GM18499 (cell line): ENCODE data around the gene PSMD3.

Experiments
- ATAC-seq: cut with Tn5 transposase; IDR thresholded peaks from one replicate; pipeline ENCODE4 v1.9.1; 2021; ENCODE audit warnings: moderate number of reproducible peaks; ENCODE audit not compliant: insufficient read depth, unreplicated experiment

Gene PSMD3

GRCh38 chr17:40019140-40019991 lies 38.8 kb downstream of the PSMD3 start:
- no peak for ATAC-seq

- no peak for ATAC-seq
Measured at GRCh38 chr17:40020146-40020545, 39.5 kb downstream of the PSMD3 start.

DNA sequence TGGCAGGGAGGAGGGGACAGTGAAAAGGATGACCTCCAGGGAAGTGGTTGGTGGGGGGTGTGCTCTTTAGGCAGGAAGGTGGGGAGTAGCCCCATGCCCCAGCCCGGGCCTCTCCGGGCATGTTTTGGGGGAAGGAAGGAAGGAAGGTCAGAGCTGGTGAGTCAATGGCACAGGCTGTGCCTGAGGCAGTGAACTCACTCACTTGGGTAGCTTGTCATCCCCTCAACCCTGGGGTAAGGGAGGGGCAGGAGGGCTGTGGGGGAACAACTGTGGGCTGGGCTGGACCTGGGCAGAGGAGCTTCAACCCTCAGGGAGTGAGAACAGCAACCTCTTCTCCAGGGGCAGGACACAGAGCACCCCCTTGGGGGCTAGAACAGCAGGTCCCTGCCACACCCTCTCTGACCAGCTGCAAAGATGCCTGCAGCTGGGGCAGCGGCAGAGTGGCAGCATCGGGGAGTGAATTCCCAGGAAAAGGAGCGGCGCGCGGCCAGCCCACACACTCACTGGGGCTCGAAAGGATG lies 40.9 kb downstream of the PSMD3 start:
- no peak for ATAC-seq

DNA sequence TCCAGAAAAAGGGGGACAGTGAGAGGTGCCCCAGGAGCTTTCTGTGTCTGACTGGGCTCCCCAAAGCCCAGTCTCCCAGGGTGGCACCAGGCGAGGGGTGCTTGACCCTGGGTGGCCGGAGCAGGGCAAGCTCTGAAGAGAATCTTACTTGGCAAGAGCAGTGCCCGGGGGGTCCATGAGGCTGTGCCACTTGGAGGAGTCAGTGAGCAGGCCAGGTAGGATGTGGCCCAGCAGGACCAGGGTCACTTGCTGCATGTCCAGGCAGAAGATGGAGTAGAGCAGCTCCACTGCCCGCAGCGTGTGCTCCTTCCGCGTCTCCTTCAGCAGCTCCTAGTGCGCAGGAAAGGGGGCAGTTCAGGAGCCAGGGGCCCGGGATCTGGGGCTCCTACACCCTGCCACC lies 41.9 kb downstream of the PSMD3 start:
- ATAC-seq: no peak

DNA sequence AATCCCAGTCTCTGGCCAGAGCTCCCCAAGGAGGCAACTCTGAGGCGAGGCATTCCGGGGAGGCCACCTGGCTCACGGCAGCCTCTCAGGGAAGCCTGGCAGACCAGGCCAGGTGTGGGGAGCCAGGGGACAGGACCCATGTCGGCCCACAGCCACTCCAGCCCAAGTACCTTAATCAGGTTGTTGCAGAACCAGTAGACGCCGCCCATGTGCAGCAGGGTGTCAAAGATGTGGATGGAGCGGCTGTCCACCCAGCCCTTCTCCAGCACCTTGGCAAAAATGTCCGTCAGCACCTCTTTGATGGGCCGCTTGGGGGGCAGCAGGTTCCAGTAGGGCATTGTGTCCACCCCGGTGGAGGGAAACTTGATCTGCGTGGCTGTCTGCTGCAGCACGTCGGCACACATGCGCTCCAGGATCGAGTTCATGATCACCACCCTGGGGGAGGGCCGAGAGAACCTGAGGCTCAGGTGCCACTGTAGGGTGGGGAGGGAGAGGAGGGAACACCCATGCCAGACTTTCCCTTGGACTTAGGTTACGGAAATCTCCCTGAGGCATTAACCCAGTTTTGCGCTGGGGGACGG lies 42.4 kb downstream of the PSMD3 start:
- no peak for ATAC-seq

GRCh38 chr17:40023590-40024292 lies 43.1 kb downstream of the PSMD3 start:
- ATAC-seq: no peak

DNA sequence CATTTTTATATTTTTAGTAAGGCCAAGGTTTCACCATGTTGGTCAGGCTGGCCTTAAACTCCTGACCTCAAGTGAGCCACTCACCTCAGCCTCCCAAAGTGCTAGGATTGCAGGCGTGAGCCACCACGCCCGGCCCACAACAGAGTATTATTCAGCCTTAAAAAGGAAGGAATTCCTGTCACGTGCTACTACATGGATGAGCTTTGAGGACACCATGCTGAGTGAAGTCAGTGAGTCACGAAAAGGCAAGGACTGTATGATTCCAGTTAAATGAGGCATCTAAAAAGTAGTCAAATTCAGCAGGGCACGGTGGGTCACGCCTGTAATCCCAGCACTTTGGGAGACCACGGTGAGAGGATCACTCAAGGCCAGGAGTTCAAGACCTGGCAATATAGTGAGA lies 44.3 kb downstream of the PSMD3 start:
- ATAC-seq: no peak

- no peak for ATAC-seq
Measured at GRCh38 chr17:40025559-40025958, 45.0 kb downstream of the PSMD3 start.

DNA sequence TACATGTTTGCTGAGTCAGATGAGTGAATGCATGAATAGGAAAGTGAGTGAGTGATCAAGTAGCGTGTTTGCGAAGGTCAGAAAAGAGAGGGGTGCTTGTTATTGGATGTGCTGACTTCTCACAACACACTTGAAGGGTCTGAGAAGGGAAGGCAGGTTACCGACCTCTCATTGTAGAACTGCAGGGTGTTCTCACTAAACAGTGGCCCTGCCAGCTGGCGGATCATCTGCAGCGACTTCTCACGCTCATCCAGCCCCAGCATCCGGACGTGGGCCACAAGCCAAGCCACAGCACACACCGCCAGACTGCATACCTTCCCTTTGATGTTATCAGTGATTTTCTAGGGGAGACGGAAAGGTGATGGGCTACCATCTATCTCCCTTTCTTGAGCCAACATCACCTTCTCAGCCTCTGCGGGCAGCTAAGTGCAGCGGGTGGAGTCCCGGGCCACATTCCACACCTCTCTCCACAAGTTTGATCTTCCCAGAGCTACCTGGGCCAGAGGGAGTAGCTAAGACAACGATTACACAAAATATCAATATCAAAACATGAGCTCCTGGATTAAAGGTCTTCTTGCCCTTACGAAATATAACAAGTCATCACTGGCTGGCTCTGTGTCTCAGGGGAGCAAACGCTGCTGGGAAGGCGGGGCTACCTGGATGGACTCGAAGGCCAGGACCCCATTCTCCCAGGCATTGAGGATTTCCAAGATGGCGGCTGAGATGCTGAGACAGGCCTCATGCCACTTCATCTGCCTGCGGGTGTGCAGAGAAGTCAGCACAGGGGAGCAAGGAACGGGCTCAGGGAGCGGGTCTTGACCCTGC lies 45.6 kb downstream of the PSMD3 start:
- no peak for ATAC-seq

DNA sequence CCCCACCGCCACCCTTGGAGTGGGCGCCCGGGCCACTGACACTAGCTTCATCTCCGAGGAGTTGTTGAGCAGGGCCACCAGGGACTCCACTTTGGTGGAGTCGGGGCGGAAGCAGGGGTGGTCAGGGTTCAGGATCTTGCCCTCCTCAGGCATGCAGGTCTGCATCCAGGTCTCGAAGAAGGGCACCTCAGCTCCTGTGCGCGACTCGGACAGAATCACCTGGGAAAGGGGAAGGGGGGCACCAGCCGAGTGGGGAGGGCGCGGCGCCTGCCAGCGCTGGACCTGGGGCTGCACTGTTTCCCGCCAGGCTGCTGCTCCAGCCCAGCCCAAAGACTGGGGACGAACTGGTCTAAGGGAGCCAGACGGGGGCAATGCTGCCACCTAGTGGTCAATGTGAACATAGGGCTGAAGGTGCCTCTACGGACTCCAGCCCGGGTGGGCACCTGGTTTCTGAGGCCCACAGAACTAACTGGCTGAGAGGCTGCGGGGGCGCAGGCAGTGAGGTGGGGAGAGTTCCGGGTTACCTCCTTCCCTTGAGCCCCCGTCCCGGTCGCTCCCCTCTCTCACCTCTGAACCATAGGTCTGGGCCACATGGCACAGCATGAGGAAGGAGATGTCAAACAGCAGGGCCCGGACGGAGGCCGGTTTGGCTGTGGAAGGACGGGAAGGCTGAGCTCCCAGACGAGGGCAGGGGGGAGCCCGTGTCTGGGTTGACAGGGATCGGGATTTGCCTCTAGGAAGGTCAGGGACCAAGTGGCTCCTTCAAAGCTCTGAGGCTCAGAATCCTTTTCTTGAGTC lies 46.4 kb downstream of the PSMD3 start:
- ATAC-seq: no peak

DNA sequence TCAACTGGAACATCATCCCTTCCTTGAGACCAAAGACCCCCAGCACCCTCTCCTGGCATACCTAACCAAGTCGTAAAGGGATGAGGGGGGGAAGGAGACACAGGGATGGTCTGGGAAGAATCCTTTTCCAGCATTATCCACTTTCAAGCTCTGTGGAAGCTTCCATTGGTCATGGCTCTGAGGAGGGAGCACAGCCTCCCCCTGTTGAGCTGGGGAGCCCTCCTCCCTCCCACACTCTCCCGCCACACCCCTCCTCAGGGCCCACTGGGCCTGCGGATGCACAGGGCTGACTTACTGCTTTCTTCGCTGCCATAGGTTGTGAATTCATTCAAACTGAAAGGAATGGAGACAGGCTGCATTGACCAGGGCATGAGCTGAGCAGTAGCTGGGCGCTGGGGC lies 47.0 kb downstream of the PSMD3 start:
- no peak for ATAC-seq

DNA sequence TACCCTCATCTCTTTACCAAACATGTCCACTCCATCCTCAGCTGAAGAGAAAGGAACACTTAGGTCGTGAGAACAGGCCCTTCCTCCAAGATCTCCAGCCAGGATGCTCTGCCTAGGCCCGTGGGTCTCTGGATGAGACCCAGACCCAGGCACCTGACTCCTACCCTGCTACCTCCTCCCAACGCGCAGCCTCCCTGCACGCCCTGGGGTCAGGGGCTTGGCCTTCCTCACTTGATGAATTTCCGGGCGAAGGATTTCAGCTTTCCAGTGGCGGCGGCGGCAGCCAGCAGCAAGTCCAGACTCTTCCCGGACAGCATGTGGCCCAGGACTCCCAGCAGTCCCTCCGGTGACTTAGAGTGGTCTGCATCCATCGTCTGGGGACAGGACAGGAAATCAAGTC lies 48.0 kb downstream of the PSMD3 start:
- ATAC-seq: no peak

- no peak for ATAC-seq
Measured at GRCh38 chr17:40031706-40032105, 51.1 kb downstream of the PSMD3 start.

- ATAC-seq: no peak
Measured at GRCh38 chr17:40032322-40033320, 52.0 kb downstream of the PSMD3 start.

DNA sequence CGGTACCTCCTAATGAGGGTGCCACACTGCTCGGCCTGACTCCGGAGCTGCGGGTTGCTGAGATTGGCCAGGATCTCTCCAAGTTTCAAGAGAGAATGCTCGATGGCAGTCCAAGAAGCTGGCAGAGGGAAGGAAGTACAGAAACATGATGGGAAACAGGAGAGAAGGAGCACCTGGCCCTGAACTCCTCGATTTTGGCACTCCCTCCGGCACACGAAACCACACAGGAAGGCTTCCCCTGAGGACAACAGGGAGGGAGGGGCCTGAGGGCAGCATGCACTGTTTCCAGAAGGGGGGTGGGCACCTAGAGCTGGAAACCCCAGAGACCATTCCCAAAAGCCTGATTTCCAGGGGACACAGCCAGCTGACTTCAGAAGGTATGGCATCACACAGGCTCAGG lies 52.7 kb downstream of the PSMD3 start:
- no peak for ATAC-seq

- ATAC-seq: no peak
Measured at GRCh38 chr17:40034426-40035161, 54.0 kb downstream of the PSMD3 start.

GRCh38 chr17:40035162-40035559 lies 54.6 kb downstream of the PSMD3 start:
- no peak for ATAC-seq
